CD4-positive, CD25-positive, alpha-beta regulatory T cell (primary cell): ENCODE measurements around the gene S100A10. TPM values are rescaled to one million over a fixed set of nuclear protein-coding genes. Genes with fewer than 3 reads are reported as not detected.

ENCODE experiments used
- ATAC-seq, 2 donors: fragments of 150-1000 bp; cut with Tn5 transposase; one replicate each; pipeline ENCODE4 v1.10.0; 2021; ENCODE audit warnings: low read depth in 2 of 2, moderate number of reproducible peaks in 2 of 2, moderate library complexity in 1 of 2
- DNase-seq, 3 donors: peaks; one replicate each; pipeline versions ENCODE4 v3.0.0 to v3.0.0-alpha.2; 2012 to 2022; ENCODE audit warnings: mixed read lengths in 1 of 3
- H3K27ac ChIP-seq: one replicate; pipeline ENCODE4 v1.7.0; 2013; ENCODE audit warnings: mild to moderate bottlenecking, low read length; ENCODE audit not compliant: insufficient read depth, poor library complexity, severe bottlenecking
- H3K27me3 ChIP-seq: one replicate; pipeline ENCODE4 v1.7.0; 2013; ENCODE audit warnings: low read length; ENCODE audit not compliant: control insufficient read depth, insufficient read depth
- H3K36me3 ChIP-seq: one replicate; pipeline ENCODE4 v1.7.0; 2013; ENCODE audit warnings: mild to moderate bottlenecking, low read length, moderate library complexity; ENCODE audit not compliant: control insufficient read depth, insufficient read depth
- H3K4me1 ChIP-seq: 2 replicates; pipeline ENCODE4 v1.7.0; 2013; ENCODE audit warnings: mild to moderate bottlenecking, low read length; ENCODE audit not compliant: insufficient read depth, control insufficient read depth, poor library complexity, severe bottlenecking
- H3K4me3 ChIP-seq: one replicate; pipeline ENCODE4 v1.7.0; 2013; ENCODE audit warnings: low read depth, mild to moderate bottlenecking, low read length, moderate library complexity
- H3K9me3 ChIP-seq, 2 experiments: 1 replicate in 1 of 2; 2 replicates in 1 of 2; pipeline ENCODE4 v1.7.0; 2013; ENCODE audit warnings: low read length in 2 of 2, mild to moderate bottlenecking in 1 of 2, moderate library complexity in 1 of 2; ENCODE audit not compliant: control insufficient read depth in 2 of 2
- H3K27ac Mint-ChIP-seq, 3 donors: one replicate each; pipeline ENCODE4 v1.8.0; 2020 to 2022; ENCODE audit warnings: mild to moderate bottlenecking in 3 of 3, mixed read lengths in 3 of 3, moderate library complexity in 2 of 3
- H3K27me3 Mint-ChIP-seq: one replicate; pipeline ENCODE4 v1.8.0; 2022; ENCODE audit warnings: mild to moderate bottlenecking, mixed read lengths
- H3K36me3 Mint-ChIP-seq: one replicate; pipeline ENCODE4 v1.8.0; 2020; ENCODE audit warnings: mixed read lengths
- H3K4me1 Mint-ChIP-seq, 4 donors: one replicate each; pipeline ENCODE4 v1.8.0; 2020 to 2022; ENCODE audit warnings: mixed read lengths in 4 of 4, mild to moderate bottlenecking in 1 of 4
- H3K4me3 Mint-ChIP-seq, 4 donors: one replicate each; pipeline ENCODE4 v1.8.0; 2020 to 2022; ENCODE audit warnings: mild to moderate bottlenecking in 4 of 4, mixed read lengths in 4 of 4, moderate library complexity in 3 of 4
- H3K9me3 Mint-ChIP-seq, 7 donors: one replicate each; pipeline ENCODE4 v1.8.0; 2020 to 2022; ENCODE audit warnings: mixed read lengths in 7 of 7, mild to moderate bottlenecking in 3 of 7, moderate library complexity in 2 of 7
- polyA plus RNA-seq, 4 donors: library from polyadenylated mRNA; unstranded; fragments of 300-500 nt; fragmentation: Illumina TruSeq; gene quantifications; one replicate each; pipeline ENCODE4 v1.2.3, GENCODE V29; 2021
- total RNA-seq: library from RNA; stranded (reverse); gene quantifications from one replicate; pipeline ENCODE4 v1.2.3, GENCODE V29; 2022

S100A10 gene
- total and polyA plus RNA-seq, 5 donors from 2014 or later, result 405 to 1,844 (median 1,264) TPM

DNA sequence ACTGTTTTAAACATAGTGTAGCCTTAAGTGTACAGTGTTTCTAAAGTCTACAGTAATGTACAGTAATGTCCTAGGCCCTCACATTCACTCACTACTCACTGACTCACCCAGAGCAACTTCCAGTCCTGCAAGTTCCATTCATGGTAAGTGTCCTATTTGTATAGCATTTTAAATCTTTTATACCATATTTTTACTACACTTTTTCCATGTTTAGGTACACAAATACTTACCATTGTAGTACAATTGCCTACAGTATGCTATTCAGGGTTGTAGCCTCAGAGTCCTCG lies 3.6 kb upstream of the S100A10 start:
- Mint-ChIP-seq H3K27ac (no peak overlapping the region), H3K4me3 (no peak overlapping the region), H3K9me3 (no peaks in the 10 kb centered on the region), H3K4me1 (peaks cover 0 to 26% (median 16%) of the 10 kb centered on the region in 4 donors), H3K36me3 (no peaks in the 10 kb centered on the region), H3K27me3 (peaks cover 23% of the 10 kb centered on the region)
- H3K4me3 ChIP-seq, result no peak overlapping the region
- peaks cover 20% of the 10 kb centered on the region for H3K4me1 ChIP-seq
- ATAC-seq (no peak), DNase-seq (no peak)
- H3K27ac ChIP-seq, result no peak overlapping the region
- no peaks in the 10 kb centered on the region for H3K9me3 ChIP-seq
- H3K36me3 ChIP-seq, result no peaks in the 10 kb centered on the region
- peaks cover 3% of the 10 kb centered on the region for H3K27me3 ChIP-seq

DNA sequence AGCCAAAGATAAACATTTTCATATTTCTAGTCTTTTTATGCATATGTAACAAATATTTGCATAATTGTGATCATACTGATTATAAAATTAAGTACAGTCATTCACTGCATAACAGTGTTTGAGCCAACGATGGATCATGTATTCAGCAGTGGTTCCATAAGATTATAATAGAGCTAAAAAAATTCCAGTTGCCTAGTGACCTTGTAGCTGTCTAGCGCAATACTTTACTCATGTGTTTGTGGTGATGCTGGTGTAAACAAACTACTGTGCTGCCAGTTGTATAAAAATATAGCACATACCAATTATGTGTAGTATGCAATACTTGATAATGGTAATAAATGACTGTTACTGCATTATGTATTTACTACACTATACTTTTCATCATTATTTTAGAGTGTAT lies 2.1 kb upstream of the S100A10 start:
- no peaks in the 10 kb centered on the region for H3K36me3 ChIP-seq
- peaks cover 20% of the 10 kb centered on the region for H3K27me3 Mint-ChIP-seq
- peaks cover 34% of the 10 kb centered on the region for H3K4me1 ChIP-seq
- peaks cover under 1% of the 10 kb centered on the region for H3K36me3 Mint-ChIP-seq
- H3K27ac ChIP-seq, result peak overlapping the region; percentile 94
- no peak overlapping the region for H3K27ac Mint-ChIP-seq
- H3K4me1 Mint-ChIP-seq, result peaks cover 6 to 40% (median 29%) of the 10 kb centered on the region in 4 donors
- ATAC-seq (no peak), DNase-seq (no peak)
- H3K4me3 ChIP-seq, result no peak overlapping the region
- H3K4me3 Mint-ChIP-seq, result peak overlapping the region in 2 of 4 donors; percentile 86 to 99
- H3K27me3 ChIP-seq, result peaks cover 3% of the 10 kb centered on the region
- peaks cover 0 to 1% (median 0%) of the 10 kb centered on the region in 7 donors for H3K9me3 Mint-ChIP-seq
- no peaks in the 10 kb centered on the region for H3K9me3 ChIP-seq

DNA sequence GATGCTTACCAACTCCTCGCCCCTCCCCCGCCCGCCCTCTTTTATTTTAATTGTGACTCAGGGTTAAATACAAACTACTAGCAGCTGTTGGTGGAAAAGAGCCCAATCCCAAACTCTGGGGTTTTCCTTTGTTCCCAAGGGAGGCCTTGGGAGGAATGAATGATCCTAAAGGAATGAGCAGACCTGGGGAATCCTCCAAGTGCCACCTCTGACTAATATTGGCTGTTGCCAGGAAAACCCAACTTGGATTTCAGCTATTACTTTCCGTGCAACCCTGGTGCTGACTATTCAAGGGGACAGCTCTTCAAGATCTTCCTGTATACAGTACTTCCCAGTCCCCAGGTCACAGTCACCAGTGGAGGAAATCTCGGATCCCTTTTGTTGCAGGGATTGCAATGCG lies 1.3 kb upstream of the S100A10 start:
- H3K9me3 ChIP-seq, result no peaks in the 10 kb centered on the region
- H3K27me3 Mint-ChIP-seq, result peaks cover 16% of the 10 kb centered on the region
- peaks cover 0 to 1% (median 0%) of the 10 kb centered on the region in 7 donors for H3K9me3 Mint-ChIP-seq
- DNase-seq (no peak), ATAC-seq (no peak)
- H3K4me3 Mint-ChIP-seq, result peak overlapping the region; percentile 73 to 99 (median 80)
- peak overlapping the region; percentile 94 for H3K27ac ChIP-seq
- peak overlapping the region; percentile 56 to 95 (median 85) for H3K27ac Mint-ChIP-seq
- H3K4me1 Mint-ChIP-seq, result peaks cover 13 to 48% (median 36%) of the 10 kb centered on the region in 4 donors
- peaks cover 43% of the 10 kb centered on the region for H3K4me1 ChIP-seq
- H3K4me3 ChIP-seq, result no peak overlapping the region
- H3K36me3 Mint-ChIP-seq, result peaks cover 8% of the 10 kb centered on the region
- peaks cover 3% of the 10 kb centered on the region for H3K27me3 ChIP-seq
- peaks cover 2% of the 10 kb centered on the region for H3K36me3 ChIP-seq

DNA sequence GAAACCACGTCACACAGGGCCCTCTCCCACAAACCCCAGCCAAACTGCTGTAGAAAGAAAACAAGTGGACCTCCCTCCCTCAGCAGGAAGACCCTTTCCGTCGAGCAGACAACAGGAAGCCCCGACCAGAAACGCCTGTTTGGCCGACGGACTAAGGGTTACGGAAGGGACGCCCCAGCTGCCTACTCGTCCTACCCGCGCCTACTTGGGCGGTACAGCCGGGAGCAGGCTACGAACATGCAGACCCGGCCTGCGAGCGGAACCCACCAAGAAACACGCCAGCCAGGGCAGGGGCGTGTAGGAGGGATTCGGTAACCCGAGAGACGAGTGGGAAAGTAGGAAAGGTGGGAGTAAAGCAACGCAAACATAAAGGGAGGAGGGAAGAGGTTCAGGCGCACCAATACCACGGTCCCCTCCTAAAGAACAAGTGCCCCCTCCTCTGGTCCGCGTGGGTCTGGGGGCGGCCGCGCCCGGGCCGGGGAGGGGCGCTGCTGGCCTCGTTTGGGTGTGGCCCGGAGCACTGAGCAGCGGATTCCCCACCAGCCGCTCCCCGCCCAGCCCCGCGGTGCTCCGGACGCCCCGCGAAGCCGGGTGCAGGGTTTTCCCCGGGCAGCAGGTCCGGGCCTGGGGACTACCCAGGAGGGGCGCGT lies 450 bp downstream of the S100A10 start:
- H3K27ac Mint-ChIP-seq, result peak overlapping the region; percentile 93 to 99 (median 95)
- H3K4me1 ChIP-seq, result peaks cover 60% of the 10 kb centered on the region
- H3K4me3 Mint-ChIP-seq, result peak overlapping the region; percentile 99 to 100 (median 99)
- H3K27me3 ChIP-seq, result no peaks in the 10 kb centered on the region
- peak; percentile 21 to 30 for ATAC-seq
- H3K9me3 ChIP-seq, result no peaks in the 10 kb centered on the region
- H3K9me3 Mint-ChIP-seq, result peaks cover 0 to 1% (median 0%) of the 10 kb centered on the region in 7 donors
- H3K4me3 ChIP-seq, result peak overlapping the region; percentile 91
- H3K4me1 Mint-ChIP-seq, result peaks cover 15 to 66% (median 52%) of the 10 kb centered on the region in 4 donors
- H3K36me3 Mint-ChIP-seq, result peaks cover 8% of the 10 kb centered on the region
- peaks cover 8% of the 10 kb centered on the region for H3K27me3 Mint-ChIP-seq
- peak; percentile 16 to 69 (median 40) for DNase-seq
- peaks cover 4% of the 10 kb centered on the region for H3K36me3 ChIP-seq
- H3K27ac ChIP-seq, result peak overlapping the region; percentile 94

DNA sequence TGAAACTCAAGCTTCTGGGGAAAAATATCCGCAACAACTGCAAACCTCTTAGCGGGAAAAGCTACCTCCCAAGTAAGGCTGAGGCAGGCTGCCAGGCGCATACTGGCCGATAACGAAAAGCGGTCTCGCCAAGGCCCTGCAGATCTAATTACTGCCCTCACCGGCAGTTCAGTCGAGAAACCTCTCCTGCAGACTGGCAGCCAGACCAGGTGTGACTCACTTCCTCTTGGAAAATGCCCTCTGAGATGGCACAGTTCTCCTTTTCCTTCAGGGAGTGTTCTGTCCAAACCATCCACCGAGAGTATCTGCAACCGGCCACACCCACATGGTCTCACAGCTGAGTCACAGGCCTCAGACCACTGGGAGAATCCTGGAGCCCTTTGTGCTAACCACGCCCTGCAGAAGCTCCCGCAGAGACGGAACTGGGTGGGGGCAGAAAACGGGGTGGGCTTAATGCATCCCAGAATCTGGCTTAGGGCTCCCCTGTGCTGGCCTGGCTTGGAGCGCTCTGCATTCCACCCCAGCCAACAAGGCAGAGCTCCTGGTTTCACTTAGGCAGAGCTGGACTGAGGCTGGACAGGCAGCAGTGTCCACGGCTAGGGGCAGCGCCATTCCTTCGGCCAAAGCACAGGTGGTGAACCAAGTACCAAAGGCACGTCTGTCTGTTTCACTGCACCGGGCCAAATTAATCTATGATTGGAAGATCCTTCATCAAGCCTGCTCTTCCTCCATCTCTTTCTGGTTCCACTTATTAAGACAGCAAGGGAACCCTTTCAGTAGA lies 1.2 kb downstream of the S100A10 start:
- H3K27me3 Mint-ChIP-seq, result peaks cover 4% of the 10 kb centered on the region
- ATAC-seq (no peak), DNase-seq (peak in 2 of 3 donors; percentile 18 to 39)
- H3K9me3 Mint-ChIP-seq, result peaks cover 0 to 1% (median 0%) of the 10 kb centered on the region in 7 donors
- peak overlapping the region; percentile 93 to 99 (median 95) for H3K27ac Mint-ChIP-seq
- Histone ChIP-seq H3K4me1 (peaks cover 61% of the 10 kb centered on the region), H3K36me3 (peaks cover 7% of the 10 kb centered on the region), H3K9me3 (no peaks in the 10 kb centered on the region), H3K27ac (peak overlapping the region; percentile 94), H3K27me3 (no peaks in the 10 kb centered on the region), H3K4me3 (peak overlapping the region; percentile 91)
- peaks cover 8% of the 10 kb centered on the region for H3K36me3 Mint-ChIP-seq
- peak overlapping the region; percentile 99 to 100 (median 99) for H3K4me3 Mint-ChIP-seq
- H3K4me1 Mint-ChIP-seq, result peaks cover 20 to 69% (median 56%) of the 10 kb centered on the region in 4 donors

DNA sequence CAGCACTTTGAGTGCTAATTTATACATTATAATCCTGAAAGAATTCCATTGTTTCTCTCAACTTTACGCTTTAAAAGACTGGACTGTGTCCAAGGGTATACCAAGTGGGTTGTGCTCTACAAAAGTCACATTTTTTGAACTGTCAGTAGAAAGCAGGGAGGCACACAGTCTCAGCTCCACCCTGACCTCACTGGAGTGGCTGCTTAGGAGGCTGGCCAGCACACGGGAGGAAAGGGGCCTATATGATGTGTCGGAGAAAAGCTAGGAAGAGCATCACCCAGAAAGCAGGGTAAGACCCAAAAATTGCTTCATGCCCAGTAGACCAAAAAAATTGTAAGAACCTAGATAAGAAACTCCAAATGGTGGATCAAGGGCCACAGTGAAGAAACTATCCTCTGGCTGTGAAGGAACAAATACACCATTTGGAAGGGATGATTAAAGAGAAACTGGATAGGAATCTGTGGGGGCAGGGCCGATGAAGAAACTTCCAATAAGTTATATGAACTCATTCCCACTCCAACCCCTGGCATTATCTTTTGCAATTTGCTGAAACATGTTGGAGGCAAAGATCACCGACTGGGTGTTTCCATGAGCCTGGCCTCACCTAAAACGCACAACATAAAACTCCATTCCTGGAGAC lies 1.9 kb downstream of the S100A10 start:
- DNase-seq (no peak), ATAC-seq (no peak)
- peaks cover 61% of the 10 kb centered on the region for H3K4me1 ChIP-seq
- peaks cover under 1% of the 10 kb centered on the region for H3K27me3 Mint-ChIP-seq
- H3K4me1 Mint-ChIP-seq, result peaks cover 20 to 73% (median 56%) of the 10 kb centered on the region in 4 donors
- H3K9me3 Mint-ChIP-seq, result peaks cover 0 to 1% (median 0%) of the 10 kb centered on the region in 7 donors
- peak overlapping the region; percentile 91 for H3K4me3 ChIP-seq
- no peaks in the 10 kb centered on the region for H3K27me3 ChIP-seq
- H3K36me3 ChIP-seq, result peaks cover 8% of the 10 kb centered on the region
- H3K27ac Mint-ChIP-seq, result peak overlapping the region in 2 of 3 donors; percentile 95 to 99
- peak overlapping the region; percentile 99 to 100 (median 99) for H3K4me3 Mint-ChIP-seq
- H3K36me3 Mint-ChIP-seq, result peaks cover 8% of the 10 kb centered on the region
- H3K9me3 ChIP-seq, result no peaks in the 10 kb centered on the region
- peak overlapping the region; percentile 94 for H3K27ac ChIP-seq

DNA sequence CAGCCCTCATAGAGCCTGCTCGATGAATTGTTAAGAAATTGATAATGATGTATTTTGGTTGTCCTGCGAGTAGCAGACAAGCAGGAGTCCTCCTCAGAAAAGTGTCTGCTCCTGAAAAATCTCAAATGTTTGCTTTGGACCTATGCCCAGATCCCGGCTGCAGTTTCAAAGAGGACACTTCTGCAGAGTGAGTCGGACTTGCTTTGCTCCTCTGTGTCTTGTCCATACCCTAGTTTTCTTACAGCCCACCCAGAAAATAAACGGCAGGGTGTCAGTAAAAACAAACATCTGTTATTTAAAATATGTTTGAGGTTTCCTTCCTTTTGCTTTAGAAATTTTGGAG lies 2.8 kb downstream of the S100A10 start:
- Histone ChIP-seq H3K4me1 (peaks cover 67% of the 10 kb centered on the region), H3K9me3 (no peaks in the 10 kb centered on the region), H3K4me3 (peak overlapping the region; percentile 91), H3K36me3 (peaks cover 18% of the 10 kb centered on the region), H3K27ac (peak overlapping the region; percentile 94), H3K27me3 (no peaks in the 10 kb centered on the region)
- DNase-seq, result no peak
- Mint-ChIP-seq H3K4me1 (peaks cover 20 to 80% (median 61%) of the 10 kb centered on the region in 4 donors), H3K27me3 (no peaks in the 10 kb centered on the region), H3K36me3 (peaks cover 14% of the 10 kb centered on the region), H3K27ac (peak overlapping the region; percentile 76 to 95 (median 84)), H3K4me3 (peak overlapping the region; percentile 99 to 100 (median 99)), H3K9me3 (peaks cover 0 to 1% (median 0%) of the 10 kb centered on the region in 7 donors)
- no peak for ATAC-seq
